Tibial artery (tissue), 4 donors: ENCODE data around the gene ANXA3.

ENCODE experiments used
- DNase-seq, 2 donors: peaks; one replicate each; pipeline ENCODE4 v3.0.0-alpha.2; 2019
- H3K27ac ChIP-seq, 2 donors: fragments of 200-600 bp; sonication (generic) in 1 of 2; 1 replicate in 1 of 2; 2 replicates in 1 of 2; pipeline ENCODE4 v1.5.1; 2018 to 2019; ENCODE audit warnings: mild to moderate bottlenecking in 1 of 2
- H3K27me3 ChIP-seq, 2 donors: fragments of 200-600 bp; sonication (generic) in 1 of 2; one replicate each; pipeline versions ENCODE4 v1.5.1 to v1.6.0; 2016 to 2019
- H3K36me3 ChIP-seq, 3 donors: fragments of 200-600 bp; sonication (generic) in 2 of 3; one replicate each; pipeline ENCODE4 v1.5.1; 2016 to 2019; ENCODE audit warnings: mild to moderate bottlenecking in 2 of 3
- H3K4me1 ChIP-seq, 4 donors: fragments of 200-600 bp; sonication (generic) in 2 of 4; 1 replicate in 3 of 4; 2 replicates in 1 of 4; pipeline ENCODE4 v1.5.1; 2016 to 2019
- H3K4me3 ChIP-seq, 2 donors: fragments of 200-600 bp; sonication (generic) in 1 of 2; 1 replicate in 1 of 2; 2 replicates in 1 of 2; pipeline ENCODE4 v1.5.1; 2018 to 2019; ENCODE audit warnings: mild to moderate bottlenecking in 2 of 2
- H3K9me3 ChIP-seq, 3 donors: fragments of 200-600 bp; sonication (generic) in 1 of 3; one replicate each; pipeline ENCODE4 v1.5.1; 2016 to 2019
- CTCF ChIP-seq, 2 experiments: fragments of 200-600 bp in 1 of 2; fragments of 450-650 bp in 1 of 2; IDR thresholded peaks; one replicate each; pipeline ENCODE4 v1.5.1; 2017 to 2019; ENCODE audit warnings: antibody characterized with exemption in 2 of 2, mild to moderate bottlenecking in 1 of 2, moderate library complexity in 1 of 2
- intact Hi-C: fragments of 100-400 bp; cut with DNase I; formaldehyde crosslinking; loops from one replicate; pipeline ENCODE4 v1.15.0; 2023; ENCODE audit warnings: low total_unique reads

The ANXA3 gene

GRCh38 chr4:78520808-78521226 lies 30.8 kb upstream of the ANXA3 start:
- H3K27ac ChIP-seq = no peak overlapping the region
- H3K27me3 ChIP-seq = no peaks in the 10 kb centered on the region
- no peaks in the 10 kb centered on the region for H3K4me1 ChIP-seq
- H3K9me3 ChIP-seq = no peaks in the 10 kb centered on the region
- no peak overlapping the region for H3K4me3 ChIP-seq
- no peak for DNase-seq
- H3K36me3 ChIP-seq = no peaks in the 10 kb centered on the region
- TF ChIP-seq CTCF (IDR thresholded peaks at IDR 0.05) = no peak
- intact Hi-C loops = no loop called here

- H3K27ac ChIP-seq = no peak overlapping the region
Measured at GRCh38 chr4:78524009-78524408, 27.6 kb upstream of the ANXA3 start.

GRCh38 chr4:78525559-78525958 lies 26.0 kb upstream of the ANXA3 start:
- Histone ChIP-seq H3K27me3 (no peaks in the 10 kb centered on the region), H3K9me3 (no peaks in the 10 kb centered on the region), H3K4me3 (no peak overlapping the region), H3K27ac (no peak overlapping the region), H3K4me1 (no peaks in the 10 kb centered on the region), H3K36me3 (no peaks in the 10 kb centered on the region)
- no peak for DNase-seq
- TF ChIP-seq CTCF (IDR thresholded peaks at IDR 0.05) = no peak
- intact Hi-C loops = no loop called here

More at GRCh38 chr4:78524009-78524408, 27.6 kb upstream of the ANXA3 start:
- no peaks in the 10 kb centered on the region for H3K4me1 ChIP-seq
- DNase-seq = no peak
- TF ChIP-seq CTCF (IDR thresholded peaks at IDR 0.05) = no peak
- H3K9me3 ChIP-seq = no peaks in the 10 kb centered on the region
- no peaks in the 10 kb centered on the region for H3K27me3 ChIP-seq
- H3K36me3 ChIP-seq = no peaks in the 10 kb centered on the region
- no peak overlapping the region for H3K4me3 ChIP-seq
- intact Hi-C loops = no loop called here

GRCh38 chr4:78527103-78527502 lies 24.5 kb upstream of the ANXA3 start:
- TF ChIP-seq CTCF (IDR thresholded peaks at IDR 0.05) = no peak
- Histone ChIP-seq H3K36me3 (no peaks in the 10 kb centered on the region), H3K9me3 (no peaks in the 10 kb centered on the region), H3K4me1 (no peaks in the 10 kb centered on the region), H3K27ac (no peak overlapping the region), H3K27me3 (no peaks in the 10 kb centered on the region), H3K4me3 (no peak overlapping the region)
- no peak for DNase-seq
- intact Hi-C loops = no loop called here

- DNase-seq = no peak
- Histone ChIP-seq H3K27ac (no peak overlapping the region), H3K4me1 (no peaks in the 10 kb centered on the region), H3K9me3 (no peaks in the 10 kb centered on the region), H3K36me3 (no peaks in the 10 kb centered on the region), H3K27me3 (no peaks in the 10 kb centered on the region), H3K4me3 (no peak overlapping the region)
- no peak for TF ChIP-seq CTCF (IDR thresholded peaks at IDR 0.05)
- intact Hi-C loops = no loop called here
Measured at GRCh38 chr4:78527555-78527954, 24.0 kb upstream of the ANXA3 start.

GRCh38 chr4:78528327-78528726 lies 23.2 kb upstream of the ANXA3 start:
- TF ChIP-seq CTCF (IDR thresholded peaks at IDR 0.05) = no peak
- DNase-seq = no peak
- Histone ChIP-seq H3K36me3 (no peaks in the 10 kb centered on the region), H3K27me3 (no peaks in the 10 kb centered on the region), H3K4me1 (no peaks in the 10 kb centered on the region), H3K27ac (no peak overlapping the region), H3K4me3 (no peak overlapping the region), H3K9me3 (no peaks in the 10 kb centered on the region)
- intact Hi-C loops = no loop called here
